ENCODE data around the gene HOTAIR.

HOTAIR gene

GRCh38 chr12:53984901-53985691, 10.3 kb upstream of the HOTAIR start, which contains the start of gene HOXC10:
Gene HOXC10 (plus strand): TSS chr12:53985146. CDS start chr12:53985260, 114 bp downstream.
- DNase-seq = no peak

DNA sequence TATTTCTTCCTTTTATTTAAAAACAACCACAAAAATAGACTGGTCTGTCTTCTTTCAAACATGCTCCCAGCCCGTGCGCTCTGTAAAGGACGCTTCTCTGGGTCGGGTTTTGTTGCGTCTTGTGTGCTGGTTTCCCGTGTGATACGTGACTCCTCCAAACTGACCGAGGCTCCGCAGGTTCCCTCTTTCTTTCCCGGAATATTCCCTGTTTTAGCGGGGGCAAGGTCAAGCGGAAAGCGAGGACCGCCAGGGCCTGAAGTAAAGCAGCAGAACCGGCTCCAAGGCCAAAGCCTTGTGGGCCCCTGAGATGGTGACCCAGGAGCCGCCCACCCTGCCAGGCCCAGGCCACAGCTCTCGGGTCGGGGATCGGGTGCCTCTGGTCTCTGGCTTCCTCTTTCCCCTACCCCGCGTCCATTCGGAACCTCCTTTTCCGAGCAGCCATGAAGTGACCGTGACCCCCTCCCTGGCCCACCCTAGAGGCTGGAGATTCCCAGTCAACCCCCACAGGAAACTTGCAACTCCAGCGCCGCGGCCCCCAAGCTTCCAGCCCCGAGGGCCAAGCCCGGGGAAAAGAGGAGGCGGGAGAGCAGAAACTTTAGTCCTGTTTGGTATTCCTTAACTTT, 9.3 kb upstream of the HOTAIR start:
- DNase-seq = no peak

- no peak for DNase-seq
These were observed 8.8 kb upstream of the HOTAIR start for GRCh38 chr12:53983568-53983949.

GRCh38 chr12:53982648-53983567, 8.2 kb upstream of the HOTAIR start:
- DNase-seq = no peak

- DNase-seq = no peak
These were observed 7.1 kb upstream of the HOTAIR start for GRCh38 chr12:53981634-53982565.

GRCh38 chr12:53980802-53981496, 6.2 kb upstream of the HOTAIR start:
- no peak for DNase-seq

- DNase-seq = no peak
These were observed 5.5 kb upstream of the HOTAIR start for GRCh38 chr12:53980104-53980801.

- DNase-seq = no peak
These were observed 4.0 kb upstream of the HOTAIR start for GRCh38 chr12:53978477-53979356.

DNA sequence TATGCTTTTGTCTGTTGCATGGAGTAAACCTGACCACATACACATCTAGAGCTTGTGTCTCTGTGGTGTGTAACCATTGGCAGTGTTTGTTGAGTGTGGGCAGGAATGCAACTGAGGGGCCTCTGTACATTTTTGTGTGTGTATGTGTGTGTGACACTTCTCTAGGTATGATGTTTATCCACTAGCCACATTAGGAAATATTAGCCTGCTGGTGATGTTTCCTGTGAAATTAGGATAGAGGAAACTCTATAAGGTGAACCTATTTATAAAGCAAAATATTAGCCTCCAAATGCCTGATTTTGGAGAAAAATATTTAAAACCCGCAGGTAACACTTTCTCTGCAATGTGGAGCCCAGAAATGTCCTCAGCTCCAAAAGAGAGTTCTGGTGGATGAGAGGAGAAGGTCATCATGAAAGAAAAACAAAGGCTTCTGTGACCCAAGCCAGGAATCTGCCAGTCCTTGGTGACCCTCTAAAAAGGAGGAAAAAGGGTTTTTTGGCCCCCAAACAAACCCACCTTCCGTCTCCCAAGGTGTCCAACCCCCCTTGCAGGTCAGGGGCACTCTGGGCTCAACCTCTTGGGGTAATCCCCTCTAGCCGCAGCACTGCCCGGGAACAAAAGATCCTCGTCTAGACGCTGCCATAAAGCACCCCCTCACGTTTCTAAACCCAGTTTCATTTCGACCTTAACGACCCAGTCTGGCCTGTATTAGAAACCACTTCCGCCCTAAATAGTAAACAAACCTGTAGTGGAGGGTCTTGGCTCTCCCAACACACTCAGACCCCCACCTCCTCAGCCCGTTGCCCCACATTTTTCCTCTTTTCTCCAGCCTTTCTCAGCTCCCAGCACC, 3.1 kb upstream of the HOTAIR start:
- no peak for DNase-seq

- no peak for DNase-seq
These were observed 2.3 kb upstream of the HOTAIR start for GRCh38 chr12:53976823-53977595.

GRCh38 chr12:53976172-53976822, 1.5 kb upstream of the HOTAIR start:
- no peak for DNase-seq

- no peak for DNase-seq
These were observed 862 bp upstream of the HOTAIR start for GRCh38 chr12:53975479-53976152.

DNA sequence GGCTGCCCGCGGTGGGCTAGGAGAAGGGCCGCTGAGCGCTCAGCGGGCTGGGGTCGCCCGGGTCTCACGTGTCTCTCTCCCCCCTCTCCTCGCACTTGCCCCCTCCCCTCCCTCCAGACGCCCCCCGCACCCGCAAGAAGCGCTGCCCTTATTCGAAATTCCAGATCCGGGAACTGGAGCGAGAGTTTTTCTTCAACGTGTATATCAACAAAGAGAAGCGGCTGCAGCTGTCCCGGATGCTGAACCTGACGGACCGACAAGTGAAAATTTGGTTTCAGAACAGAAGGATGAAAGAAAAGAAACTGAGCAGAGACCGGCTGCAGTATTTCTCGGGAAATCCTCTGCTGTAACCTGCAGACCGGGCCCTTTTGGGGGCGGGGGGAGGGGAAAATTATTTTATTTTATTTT, 314 bp upstream of the HOTAIR start:
- no peak for DNase-seq

DNA sequence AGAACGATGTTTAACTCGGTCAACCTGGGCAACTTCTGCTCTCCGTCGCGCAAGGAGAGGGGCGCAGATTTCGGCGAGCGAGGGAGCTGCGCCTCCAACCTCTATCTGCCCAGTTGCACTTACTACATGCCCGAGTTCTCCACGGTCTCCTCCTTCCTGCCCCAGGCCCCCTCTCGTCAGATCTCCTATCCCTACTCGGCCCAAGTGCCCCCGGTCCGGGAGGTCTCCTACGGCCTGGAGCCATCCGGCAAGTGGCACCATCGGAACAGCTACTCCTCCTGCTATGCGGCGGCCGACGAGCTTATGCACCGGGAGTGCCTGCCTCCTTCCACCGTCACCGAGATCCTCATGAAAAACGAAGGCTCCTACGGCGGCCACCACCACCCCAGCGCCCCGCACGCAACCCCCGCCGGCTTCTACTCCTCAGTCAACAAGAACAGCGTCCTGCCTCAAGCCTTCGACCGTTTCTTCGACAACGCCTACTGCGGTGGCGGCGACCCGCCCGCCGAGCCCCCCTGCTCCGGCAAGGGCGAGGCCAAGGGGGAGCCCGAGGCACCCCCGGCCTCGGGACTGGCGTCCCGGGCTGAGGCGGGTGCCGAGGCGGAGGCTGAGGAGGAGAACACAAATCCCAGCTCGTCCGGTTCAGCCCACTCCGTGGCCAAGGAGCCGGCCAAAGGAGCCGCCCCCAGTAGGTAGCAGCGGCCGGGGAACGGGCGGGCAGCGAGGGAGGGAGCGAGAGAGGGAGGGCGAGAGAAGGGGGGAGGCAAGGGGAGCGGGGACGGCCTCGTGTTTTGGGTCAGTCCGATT, 1.3 kb downstream of the HOTAIR start:
- no peak for DNase-seq

- DNase-seq = no peak
These were observed 2.0 kb downstream of the HOTAIR start, which contains the start of gene HOXC11 for GRCh38 chr12:53972722-53973235. Gene HOXC11 (plus strand): TSS chr12:53973126. CDS start chr12:53973242, 116 bp downstream.
